GM21619 (cell line): ENCODE results near the gene WDR59.
"Not testable (repeated sequence)": the region's sequence is repeated elsewhere in the genome, so short reads cannot be mapped to it uniquely, and the experiment has no call there.

Experiments used
- ATAC-seq: cut with Tn5 transposase; IDR thresholded peaks from one replicate; pipeline ENCODE4 v1.9.1; 2021; ENCODE audit not compliant: unreplicated experiment

Gene WDR59

DNA sequence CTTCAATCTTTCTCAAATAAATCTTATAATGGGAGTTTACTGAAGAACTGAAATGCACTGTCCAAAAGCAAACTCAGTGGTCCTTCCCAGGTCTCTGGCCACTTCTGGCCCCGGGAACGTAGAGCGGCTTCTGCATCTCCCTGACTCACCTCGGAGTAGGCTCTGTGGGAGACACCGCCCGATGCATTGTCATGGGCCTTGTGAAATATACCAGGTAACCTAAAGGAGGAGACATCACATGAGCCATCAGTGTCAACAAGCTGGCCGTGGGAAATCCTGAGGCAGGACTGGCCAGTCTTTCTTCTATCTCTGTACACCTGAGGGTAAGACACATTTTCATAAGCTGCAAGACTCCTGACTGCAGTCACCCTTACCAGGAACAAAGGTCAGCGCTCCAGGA is 76.2 kb downstream of the WDR59 start:
- ATAC-seq: not testable (repeated sequence)

DNA sequence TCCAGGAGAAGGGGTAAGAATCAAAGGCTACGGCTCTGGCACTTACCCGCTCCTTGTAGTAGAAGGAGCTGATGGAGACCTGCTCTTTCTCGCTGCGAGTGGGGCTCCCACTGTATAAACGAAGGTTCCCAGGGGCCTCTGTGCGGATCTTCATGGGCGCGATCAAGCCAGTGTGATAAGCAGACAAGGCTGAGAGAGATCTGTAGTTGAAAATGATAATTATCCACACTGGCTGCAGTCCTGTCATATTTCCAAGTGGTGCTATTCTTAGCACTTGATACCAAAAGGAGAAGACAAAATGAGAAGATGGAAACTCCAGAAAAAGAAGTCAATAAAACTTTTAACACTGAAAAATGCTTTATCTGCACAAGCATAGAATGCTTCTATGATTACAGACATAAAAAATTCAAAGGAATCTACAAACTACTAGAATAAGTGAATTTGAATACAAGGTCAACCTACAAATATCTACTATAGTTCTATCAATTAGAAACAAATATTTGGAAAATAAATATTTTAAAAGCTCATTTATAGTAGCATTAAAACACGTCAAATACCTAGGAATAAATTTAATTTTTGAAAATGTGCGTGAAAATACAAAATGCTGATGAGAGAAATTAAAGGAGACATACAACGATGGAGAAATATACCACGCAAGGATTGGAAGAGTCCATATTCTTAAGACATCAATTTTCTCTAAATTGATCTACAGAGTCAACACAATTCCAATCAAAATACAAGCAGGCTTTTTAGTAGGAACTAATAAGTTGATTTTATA is 80.8 kb downstream of the WDR59 start:
- no peak for ATAC-seq

- no peak for ATAC-seq
Measured at GRCh38 chr16:74903120-74903519, 81.8 kb downstream of the WDR59 start.

- no peak for ATAC-seq
Measured at GRCh38 chr16:74902161-74902560, 82.8 kb downstream of the WDR59 start.

- no peak for ATAC-seq
Measured at GRCh38 chr16:74901606-74902005, 83.3 kb downstream of the WDR59 start.

DNA sequence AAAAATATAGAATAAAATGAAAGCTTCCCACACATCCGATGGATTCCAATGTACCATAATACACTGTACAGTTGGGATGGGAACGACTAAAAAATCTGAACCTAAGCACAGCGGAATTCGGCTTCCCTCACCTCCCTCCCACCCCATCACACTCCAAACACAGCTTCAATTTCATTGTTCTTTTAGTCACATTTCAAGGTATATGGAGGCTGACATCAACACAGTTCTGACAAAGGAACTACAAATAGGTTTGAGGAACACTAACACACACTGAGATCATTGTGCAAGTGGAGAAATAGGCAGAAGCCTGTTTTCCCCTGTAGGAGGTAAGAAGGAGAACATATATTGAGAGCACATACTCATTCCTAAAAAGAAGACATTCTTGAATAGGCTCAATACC is 85.1 kb downstream of the WDR59 start:
- ATAC-seq: no peak

GRCh38 chr16:74898659-74899058 is 86.3 kb downstream of the WDR59 start:
- no peak for ATAC-seq

GRCh38 chr16:74896389-74897370 is 88.2 kb downstream of the WDR59 start:
- no peak for ATAC-seq

GRCh38 chr16:74893541-74893940 is 91.4 kb downstream of the WDR59 start:
- ATAC-seq: no peak

- ATAC-seq: peak; percentile 93
Measured at GRCh38 chr16:74892574-74893461, 92.1 kb downstream of the WDR59 start.

- ATAC-seq: no peak
Measured at GRCh38 chr16:74888888-74889287, 96.0 kb downstream of the WDR59 start.

GRCh38 chr16:74888232-74888862 is 96.6 kb downstream of the WDR59 start:
- no peak for ATAC-seq

GRCh38 chr16:74887084-74887483 is 97.8 kb downstream of the WDR59 start:
- ATAC-seq: no peak

GRCh38 chr16:74877706-74878105 is 107.2 kb downstream of the WDR59 start:
- no peak for ATAC-seq

GRCh38 chr16:74874912-74875546 is 109.9 kb downstream of the WDR59 start:
- ATAC-seq: no peak

- ATAC-seq: no peak
Measured at GRCh38 chr16:74874123-74874522, 110.8 kb downstream of the WDR59 start.

DNA sequence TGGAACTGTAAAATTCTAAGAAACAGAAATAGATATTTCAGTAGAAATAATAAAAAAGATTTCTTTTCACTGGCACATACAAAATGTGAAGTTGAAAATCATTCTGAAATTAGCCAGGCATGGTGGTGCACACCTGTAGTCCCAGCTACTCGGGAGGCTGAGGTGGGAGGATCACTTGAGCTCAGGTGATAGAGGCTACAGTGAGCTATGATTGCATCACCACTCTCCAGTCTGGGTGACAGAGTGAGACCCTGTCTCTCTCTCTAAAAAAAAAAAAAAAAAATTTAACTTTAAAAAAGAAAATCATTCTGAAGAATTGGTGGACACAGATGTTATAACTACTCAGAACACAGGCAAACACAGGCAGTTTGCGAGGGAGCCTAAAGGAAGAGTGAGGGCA is 112.6 kb downstream of the WDR59 start:
- ATAC-seq: no peak

GRCh38 chr16:74871608-74872007 is 113.3 kb downstream of the WDR59 start:
- ATAC-seq: no peak

DNA sequence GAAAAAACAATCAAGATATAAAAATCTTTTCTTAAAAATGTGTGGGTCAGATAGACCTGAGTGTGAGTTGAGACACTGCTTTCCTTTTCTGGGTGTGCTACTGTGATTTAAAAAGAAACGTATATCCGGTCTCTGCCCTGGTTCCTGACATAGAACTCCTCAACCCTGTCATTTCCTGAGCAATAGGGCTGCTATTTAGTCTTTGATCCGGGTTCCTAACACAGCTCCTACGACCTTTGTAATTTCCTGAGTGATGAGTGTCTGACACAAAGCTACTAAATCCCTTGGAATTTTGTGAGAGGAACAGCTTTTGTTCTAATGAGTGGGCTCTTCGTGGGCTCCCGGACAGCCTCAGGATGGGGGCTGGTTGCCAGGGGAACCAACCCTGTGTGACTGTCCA is 116.4 kb downstream of the WDR59 start:
- no peak for ATAC-seq

DNA sequence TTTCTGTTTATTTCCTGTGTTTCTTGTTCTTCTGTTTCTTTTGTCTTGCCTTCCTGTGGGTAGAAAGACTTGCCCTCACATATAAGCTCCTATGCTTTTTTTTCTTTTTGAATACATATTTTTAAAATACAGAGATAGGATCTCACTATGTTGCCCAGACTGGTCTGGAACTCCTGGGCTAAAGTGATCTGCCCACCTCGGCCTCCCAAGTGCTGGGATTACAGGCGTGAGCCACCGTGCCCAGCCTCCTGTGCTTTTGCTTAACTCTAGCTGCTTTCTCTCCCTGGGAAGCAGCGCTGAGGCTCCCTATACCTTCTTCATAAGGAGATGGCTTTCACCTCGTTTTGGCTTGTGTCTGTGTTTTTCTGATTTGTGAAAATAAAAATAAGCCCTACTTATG is 116.9 kb downstream of the WDR59 start:
- no peak for ATAC-seq
